GM18517 (cell line): ENCODE data around the gene PDLIM5.
"Not testable (repeated sequence)": the region's sequence is repeated elsewhere in the genome, so short reads cannot be mapped to it uniquely, and the experiment has no call there.

Experiments used
- ATAC-seq: cut with Tn5 transposase; IDR thresholded peaks from one replicate; pipeline ENCODE4 v1.9.1; 2021; ENCODE audit warnings: mild to moderate bottlenecking, moderate library complexity; ENCODE audit not compliant: unreplicated experiment

The PDLIM5 gene

DNA sequence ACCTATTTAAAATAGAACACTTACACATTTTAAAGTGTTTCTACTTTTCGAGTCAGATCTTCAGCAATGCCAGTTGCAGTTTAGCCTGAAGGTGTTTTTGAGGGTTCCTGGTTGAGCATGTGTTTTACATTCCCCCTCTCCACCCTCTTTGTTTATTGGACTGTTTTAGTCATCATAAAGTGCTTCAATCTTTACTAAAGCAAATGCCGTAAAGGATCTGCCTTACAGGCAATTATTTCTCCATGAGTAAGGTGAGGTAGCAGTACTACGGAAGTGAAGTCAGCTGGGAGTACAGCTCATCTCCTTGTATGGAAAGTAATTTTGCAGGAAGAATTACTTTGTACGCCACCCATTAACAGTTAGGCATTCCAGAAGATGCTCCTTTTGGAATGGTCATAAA lies 36.9 kb downstream of the PDLIM5 start:
- ATAC-seq = no peak

DNA sequence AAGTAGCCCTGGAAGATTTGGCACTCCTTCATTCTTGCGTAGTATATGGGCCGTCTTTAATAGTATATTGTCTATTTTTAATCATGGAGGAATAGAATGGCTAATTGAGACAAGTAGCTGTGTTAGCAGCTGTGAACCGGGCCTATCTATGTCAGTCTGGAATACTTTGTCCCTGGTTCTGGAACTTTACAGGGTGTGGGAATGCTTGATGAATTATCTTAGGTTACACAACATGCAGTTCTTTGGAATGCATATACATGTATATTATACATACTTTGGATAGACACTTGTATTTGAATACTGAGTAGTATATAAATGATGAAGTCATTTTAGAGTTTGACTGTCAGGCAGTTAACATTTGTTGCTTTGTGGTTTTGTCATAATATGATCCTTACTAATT lies 37.4 kb downstream of the PDLIM5 start:
- ATAC-seq = no peak

DNA sequence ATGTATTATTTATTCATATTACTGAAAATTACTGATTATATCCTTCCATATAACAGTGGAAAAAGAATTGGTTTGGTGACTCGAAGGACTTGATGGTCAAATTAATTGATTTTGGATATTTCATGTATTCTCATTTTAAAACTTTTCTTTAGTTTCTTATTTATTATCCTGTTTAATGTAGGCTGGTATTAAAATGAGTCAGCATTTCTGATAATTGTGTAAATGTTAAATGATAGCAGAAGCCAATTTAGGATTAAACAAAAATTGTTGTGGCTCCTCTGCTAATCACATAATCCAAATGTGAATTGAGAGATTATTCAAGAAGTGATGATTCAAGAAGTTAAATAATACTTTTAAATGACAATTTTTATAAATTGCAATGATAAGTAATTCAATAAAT lies 38.7 kb downstream of the PDLIM5 start:
- no peak for ATAC-seq

DNA sequence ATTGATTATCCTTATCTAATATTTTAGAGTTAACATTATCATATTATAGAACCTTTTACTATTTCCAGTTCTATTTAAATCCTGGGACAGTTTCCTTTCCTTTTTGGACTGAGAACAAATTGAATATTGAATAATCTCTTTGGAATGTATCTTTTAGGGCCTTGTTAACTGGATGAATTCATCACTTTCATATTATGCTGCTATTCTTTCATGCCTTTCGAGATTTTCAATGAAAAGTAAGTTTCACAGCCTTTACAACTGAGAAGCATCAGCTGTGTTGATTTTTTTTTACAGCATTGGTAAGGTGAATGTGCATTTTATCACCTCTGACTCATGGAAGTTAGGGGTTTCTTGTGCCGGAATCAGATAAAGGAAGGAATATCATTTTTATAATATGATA lies 39.6 kb downstream of the PDLIM5 start:
- ATAC-seq = no peak

DNA sequence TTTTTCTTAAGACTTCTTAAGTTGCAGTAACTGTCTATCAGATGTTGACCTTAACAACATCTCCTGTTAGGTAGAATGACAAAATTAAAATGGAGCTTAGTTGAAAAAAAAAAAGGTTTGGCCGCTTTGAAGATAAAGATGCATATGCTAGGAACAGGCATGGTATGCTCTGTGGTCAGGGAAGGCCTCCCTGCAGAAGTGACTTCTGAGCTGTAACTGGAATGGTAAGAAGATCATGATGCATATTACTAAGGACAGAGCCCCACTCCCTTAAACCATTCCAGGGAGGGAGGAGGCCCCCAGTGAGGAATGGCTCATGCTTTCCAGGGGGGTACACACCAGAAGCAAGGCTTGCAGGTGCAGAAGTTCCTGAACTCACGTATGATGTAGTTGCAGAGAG lies 43.7 kb downstream of the PDLIM5 start:
- ATAC-seq = no peak

DNA sequence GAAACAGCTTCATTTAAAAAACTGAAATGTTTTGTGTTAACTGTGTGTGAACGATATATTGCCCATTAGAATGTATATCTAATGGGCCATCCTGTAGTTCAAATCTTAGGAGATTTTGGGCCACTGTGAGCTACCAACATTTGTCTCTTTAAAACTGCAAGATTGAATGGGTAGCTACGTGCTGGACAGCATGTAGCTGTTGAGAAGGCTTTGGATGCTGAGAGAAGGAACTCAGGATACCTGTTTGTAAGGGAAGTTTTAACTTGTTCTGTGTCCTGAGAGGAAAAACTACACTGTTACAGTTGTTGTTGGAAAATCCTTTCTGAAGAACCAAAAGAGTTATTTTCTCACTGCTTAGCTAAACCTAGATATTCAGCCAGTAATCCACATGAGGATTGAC lies 45.9 kb downstream of the PDLIM5 start:
- ATAC-seq = no peak

DNA sequence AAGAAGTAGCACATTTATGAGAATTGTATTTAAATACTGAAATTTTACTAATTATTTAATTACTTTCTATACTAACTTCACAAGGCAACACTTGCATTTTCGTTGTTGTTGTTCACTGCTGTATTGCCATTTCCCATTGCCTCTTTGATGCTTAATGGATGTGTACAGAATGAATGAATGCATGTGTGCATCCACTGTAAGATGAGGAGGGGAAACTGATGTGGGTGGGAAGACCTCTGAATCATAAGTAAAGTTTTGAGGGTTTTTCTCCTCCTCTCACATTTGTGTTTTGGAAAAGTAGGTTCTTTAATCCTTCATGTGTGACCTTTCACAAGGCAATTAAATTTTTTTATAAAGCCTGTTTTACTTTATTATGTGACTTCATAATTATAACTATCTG lies 46.8 kb downstream of the PDLIM5 start:
- no peak for ATAC-seq

DNA sequence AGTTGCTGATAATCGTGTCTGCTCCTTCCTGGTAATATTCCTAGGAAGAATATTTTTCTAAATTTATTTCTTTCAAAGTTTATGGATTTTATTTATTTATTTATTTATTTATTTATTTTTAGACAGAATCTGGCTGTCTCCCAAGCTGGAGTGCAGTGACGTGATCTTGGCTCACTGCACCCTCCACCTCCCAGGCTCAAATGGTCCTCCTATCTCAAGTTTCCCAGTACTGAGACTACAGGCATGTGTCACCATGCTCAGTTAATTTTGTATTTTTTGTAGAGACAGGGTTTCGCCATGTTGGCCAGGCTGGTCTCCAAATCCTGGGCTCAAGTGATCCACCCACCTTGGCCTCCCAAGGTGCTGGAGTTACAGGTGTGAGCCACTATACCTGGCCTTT lies 48.9 kb downstream of the PDLIM5 start:
- no peak for ATAC-seq

DNA sequence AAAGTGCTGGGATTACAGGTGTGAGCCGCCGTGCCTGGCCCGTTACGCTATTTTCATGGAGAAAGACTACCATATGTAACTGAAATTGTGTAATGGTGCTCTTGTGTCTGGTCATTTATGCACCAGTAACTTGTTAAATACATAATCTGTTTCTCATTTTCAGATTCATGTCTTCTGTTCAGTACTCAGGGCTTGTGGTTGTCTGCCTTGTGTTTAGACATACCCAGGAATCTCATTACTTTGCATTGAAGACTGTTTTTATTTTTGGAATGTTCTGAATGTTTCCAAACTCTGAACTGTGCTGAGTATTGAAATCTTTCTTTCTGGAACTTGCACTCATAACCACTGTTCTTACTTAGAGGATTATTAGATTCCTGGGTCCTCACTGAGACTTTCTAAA lies 52.8 kb downstream of the PDLIM5 start:
- ATAC-seq = no peak

DNA sequence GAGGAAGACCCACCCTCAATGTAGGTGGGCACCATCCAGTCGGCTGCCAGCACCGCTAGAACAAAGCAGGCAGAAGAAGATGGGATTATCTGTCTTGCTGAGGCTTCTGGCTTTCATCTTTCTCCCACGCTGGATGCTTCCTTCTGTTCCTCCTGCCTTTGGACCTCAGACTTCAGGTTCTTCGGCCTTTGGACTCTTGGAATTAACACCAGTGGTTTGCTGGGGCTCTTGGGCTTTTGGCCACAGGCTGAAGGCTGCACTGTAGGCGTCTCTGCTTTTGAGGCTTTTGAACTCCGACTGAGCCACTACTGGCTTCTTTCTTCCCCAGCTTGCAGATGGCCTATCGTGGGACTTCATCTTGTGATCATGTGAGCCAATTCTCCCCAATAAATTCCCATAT lies 55.1 kb downstream of the PDLIM5 start:
- no peak for ATAC-seq

DNA sequence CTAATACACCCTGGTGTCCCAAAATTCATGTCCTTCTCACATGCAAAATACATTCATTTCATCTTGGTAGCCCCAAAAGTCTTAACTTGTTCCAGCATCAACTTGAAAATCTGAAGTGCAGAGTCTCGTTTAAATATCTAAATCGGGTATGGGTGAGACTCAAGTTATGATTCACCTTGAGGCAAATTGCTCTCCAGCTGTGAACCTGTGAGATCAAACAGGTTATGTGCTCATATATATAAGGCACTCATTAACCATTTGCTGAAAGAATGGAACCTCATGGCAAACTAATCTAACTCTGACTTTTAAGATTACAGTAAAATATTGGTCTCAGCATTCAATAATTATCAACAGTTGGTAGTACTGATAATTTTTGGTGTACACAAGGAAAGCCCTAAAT lies 55.5 kb downstream of the PDLIM5 start:
- no peak for ATAC-seq

DNA sequence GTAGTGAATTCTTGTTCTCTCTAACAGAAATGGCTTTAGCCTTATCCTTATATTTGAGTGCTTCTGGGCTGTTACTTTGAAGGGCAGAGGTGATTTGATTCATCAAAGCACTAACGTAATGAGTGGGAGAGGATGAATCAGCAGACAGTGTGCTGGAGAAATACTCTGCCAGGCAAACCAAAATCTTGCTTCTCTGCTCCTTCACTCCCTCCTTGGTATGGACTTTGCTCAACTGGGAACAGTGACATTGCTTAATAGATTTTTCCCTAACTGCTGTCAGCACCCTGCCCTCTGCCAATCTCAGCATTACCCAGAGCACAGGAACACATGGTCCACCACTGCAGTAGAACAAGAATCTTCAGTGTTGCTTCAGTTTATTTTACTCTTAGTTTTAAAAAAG lies 56.0 kb downstream of the PDLIM5 start:
- no peak for ATAC-seq

DNA sequence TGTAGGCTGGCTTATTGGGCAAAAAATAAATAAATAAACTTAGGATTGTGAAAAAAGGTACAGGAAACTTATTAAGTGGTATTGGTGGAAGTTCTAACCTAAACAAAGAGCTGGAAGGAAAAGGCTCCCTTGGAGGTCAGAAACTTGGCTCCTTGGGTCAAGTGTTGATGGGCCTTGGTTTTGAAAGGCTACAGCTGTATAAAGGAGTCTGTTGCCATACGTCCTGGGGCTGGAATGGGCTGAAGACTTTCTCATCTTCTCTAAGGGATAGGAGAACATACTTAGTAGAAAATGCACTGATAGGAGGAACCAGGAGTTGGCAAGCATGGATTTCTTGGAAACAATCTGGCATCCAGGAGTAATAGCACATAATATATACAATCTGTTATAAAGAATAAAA lies 56.6 kb downstream of the PDLIM5 start:
- ATAC-seq = no peak

DNA sequence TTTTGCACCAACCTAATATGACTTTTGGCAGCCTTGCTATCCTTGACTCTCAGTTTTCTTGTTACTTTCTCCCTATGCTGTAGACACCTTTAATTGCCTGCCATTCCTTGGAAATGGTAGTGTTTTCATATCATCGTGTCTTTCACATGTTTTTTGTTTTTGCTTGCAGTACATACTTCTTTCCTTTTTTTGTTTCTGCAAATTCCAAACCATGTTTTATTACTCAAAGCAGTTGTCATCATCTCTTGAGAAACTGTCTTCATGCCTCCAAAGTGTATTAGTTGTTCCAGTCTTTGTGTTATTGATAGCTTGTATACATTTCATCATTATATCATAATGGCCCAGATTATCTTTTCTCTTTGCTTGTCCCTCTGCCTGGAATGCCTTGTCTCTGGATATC lies 57.1 kb downstream of the PDLIM5 start:
- no peak for ATAC-seq

DNA sequence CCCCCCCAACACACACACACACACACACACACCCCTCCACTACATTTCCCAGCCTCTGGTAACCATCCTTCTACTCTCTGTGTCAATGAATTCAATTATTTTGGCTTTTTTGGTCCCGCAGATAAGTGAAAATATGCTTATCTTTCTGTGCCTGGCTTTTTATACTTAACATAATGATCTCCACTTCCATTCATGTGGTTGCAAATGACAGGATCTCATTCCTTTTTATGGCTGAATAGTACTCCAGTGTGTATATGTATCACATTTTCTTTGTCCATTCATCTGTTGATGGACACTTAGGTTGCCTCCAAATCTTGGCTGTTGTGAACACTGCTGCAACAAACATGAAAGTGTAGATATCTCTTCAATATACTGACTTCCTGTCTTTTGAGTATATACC lies 59.8 kb downstream of the PDLIM5 start:
- ATAC-seq = no peak

DNA sequence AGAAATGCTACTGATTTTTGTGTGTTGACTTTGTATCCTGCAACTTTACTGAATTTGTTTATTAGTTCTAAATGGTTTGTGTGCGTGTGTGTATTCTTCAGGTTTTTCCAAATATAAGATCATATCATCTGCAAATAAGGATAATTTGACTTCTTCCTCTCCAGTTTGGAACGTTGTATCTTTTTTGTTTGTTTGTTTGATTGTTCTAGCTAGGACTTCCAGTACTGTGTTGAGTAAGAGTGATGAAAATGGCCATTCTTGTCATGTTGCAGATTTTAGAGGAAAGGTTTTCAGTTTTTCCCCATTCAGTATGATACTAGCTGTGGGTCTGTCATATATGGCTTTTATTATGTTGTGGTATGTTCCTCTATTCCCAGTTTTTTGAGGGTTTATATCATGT lies 61.8 kb downstream of the PDLIM5 start:
- not testable (repeated sequence) for ATAC-seq

DNA sequence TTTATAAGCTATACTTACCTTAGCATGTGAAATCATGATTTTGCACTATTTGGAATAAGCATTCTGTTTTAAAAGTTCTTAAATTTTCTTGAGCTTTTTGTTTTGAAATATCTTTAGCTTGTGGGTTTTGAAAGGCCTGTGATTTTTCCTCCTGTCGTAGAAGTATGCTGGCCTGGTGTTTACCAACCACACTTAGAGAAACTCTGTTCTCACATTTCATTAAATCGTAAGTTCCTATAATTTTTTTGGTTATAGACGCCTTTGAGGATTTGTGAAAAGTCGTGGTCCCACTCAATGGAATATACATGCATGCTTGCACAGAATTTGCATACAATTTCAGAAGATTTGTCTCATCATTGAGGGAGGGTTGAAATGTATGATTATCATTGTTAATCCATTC lies 63.6 kb downstream of the PDLIM5 start:
- ATAC-seq = no peak

DNA sequence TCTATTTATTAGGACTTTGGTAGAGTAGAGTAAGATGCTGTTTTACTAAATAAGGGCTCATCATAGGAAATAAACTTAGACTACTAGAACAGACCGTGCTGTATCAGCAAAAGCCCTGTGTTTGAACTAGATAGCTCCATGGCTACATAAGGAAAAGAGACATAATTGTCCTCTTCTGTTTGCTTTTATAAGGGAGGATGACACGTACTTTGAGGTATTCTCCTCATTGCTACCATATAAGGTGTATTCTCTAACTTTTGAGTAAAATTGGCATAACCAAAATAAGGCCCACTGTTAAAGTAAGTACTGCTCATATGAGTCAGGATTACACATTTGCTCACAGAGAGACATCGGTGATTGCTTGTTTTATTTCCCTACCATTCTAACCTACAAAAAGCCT lies 64.3 kb downstream of the PDLIM5 start:
- ATAC-seq = no peak

DNA sequence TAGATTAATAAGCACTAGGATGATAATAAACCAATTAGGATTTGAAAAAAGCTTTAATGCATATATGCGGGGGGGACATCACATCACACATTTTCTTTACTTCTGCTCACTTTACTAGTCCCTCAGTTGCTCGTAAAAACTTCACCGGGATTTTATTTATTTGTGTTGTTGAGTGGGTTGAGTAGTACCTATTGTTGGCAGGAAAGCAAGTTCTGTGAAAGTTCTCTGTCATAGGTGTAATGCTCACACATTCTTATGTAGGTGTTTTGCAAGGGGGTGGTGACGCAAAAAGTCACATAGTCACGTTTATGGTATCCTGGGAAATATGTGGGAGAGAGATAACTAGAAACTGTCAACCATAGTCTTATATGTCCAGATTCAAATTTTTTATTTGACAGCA lies 65.3 kb downstream of the PDLIM5 start:
- no peak for ATAC-seq

DNA sequence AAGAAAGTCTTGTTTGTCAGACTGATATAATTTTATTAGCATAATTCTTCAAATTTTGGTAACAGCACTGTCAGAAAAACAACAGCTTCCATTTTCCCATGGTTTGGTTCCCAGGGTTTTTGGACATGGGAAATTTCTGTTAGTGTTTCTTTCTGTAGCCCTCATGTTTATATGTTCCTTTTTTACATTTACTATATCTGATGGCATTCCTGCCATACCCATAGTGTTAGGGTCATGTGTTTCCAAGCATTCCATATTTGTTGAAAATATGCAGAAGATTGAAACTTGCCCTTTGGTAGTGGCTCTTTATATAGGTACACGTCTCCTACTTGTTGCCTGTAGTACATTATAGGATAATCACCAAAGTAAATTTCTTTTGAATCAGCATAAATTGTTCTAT lies 65.8 kb downstream of the PDLIM5 start:
- ATAC-seq = no peak

DNA sequence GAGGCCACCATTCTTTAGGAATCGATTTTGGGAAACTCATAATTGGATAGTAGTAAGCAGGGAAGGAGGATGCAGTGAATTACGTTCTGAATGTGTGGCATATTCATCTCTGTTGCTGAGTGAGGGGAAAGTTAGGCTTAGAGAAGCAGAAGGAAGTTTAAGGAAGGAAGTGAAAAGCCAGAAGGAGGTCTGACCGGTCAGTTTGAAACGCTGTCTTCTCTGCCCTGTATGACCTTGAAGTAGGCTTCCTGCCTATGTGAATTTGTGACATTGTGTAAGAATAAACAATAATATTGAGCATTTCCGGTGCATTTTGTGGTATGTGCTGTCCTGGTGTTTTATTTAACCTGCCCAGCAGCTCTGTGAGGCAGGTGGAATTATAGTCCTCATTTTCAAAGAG lies 67.3 kb downstream of the PDLIM5 start:
- peak; percentile 54 for ATAC-seq

DNA sequence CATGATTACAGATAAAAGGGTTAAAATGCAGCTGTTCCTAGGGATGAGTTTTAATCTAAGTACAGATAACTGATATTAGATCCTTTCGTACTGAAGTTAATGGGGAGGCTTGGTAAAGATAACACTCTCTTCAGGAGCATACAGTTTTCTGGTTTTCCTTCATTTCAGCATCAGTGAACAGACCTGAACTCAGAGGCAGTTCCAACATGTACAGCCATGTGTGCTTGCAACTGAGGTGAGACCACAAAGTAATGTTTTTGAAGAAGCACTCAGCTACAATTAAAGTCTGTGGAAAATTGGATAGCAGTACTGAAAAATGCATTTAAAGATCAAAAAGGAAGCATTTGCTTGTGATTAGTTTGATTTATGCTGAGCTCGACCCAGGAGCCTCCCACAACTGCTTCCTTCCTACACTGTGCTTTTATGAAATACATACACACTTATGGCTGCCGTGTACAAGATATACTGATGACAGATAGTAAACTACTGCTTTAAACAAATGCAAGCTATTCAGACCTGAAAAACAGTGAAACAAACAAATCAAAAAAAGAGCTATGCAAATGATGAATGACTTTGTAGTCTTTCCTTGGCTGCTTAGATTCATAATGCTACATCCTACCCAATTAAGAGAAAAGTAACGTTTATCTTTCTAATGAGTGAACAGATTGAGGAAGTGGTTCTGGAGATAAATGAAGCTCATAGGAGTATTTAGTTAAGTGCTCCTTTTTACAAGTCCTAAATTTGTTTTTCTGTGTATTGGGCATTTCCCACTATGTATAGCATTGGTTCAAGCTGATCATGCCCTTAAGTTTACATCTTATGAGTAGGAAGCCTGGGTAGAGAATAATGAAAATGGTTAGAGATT lies 68.4 kb downstream of the PDLIM5 start:
- ATAC-seq = no peak

DNA sequence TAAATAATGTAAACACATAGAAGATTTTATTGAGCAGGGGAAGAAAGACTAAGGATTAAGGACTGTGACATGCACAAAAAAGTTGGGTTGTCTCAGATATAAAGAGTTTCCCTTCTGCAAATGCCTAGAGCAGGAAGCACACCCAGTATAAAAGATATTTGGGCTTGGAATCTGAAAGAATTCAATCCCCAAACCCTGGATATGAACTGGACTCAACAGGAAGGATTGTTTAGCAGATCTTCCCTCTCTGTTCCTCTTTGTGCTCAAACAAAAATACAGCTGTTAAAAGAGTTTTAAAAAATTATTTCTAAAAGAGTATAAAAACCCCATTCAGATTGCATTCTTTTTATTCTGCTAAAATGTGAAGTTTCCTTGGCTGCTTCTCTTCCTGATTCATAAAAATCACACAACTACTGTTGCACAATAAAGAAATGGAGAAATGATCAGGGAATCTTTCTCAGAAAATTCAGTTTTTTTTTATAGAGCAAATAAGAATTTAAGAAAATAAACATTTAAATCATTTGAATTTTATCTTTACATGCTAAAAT lies 71.4 kb downstream of the PDLIM5 start:
- no peak for ATAC-seq
